IPS-NIHi11 (cell line): ENCODE data around the gene RUNX1.

Experiments
- DNase-seq: peaks from one replicate; pipeline ENCODE4 v3.0.0; 2012; ENCODE audit warnings: mixed read lengths, low spot score

RUNX1 gene

GRCh38 chr21:35048706-35049617 lies at the start of gene RUNX1:
RUNX1 (minus strand) TSS chr21:35049302.
- DNase-seq, result no peak

GRCh38 chr21:35097525-35097924 lies 48.4 kb upstream of the RUNX1 start:
- DNase-seq, result no peak

- DNase-seq, result no peak
Measured at GRCh38 chr21:35096959-35097358, 47.9 kb upstream of the RUNX1 start.

GRCh38 chr21:35095859-35096291 lies 46.8 kb upstream of the RUNX1 start:
- DNase-seq, result no peak

GRCh38 chr21:35093514-35093913 lies 44.4 kb upstream of the RUNX1 start:
- no peak for DNase-seq

GRCh38 chr21:35091496-35091895 lies 42.4 kb upstream of the RUNX1 start:
- DNase-seq, result no peak

- DNase-seq, result no peak
Measured at GRCh38 chr21:35090403-35090802, 41.3 kb upstream of the RUNX1 start.

- DNase-seq, result no peak
Measured at GRCh38 chr21:35088319-35088771, 39.2 kb upstream of the RUNX1 start.

GRCh38 chr21:35086357-35086756 lies 37.3 kb upstream of the RUNX1 start:
- DNase-seq, result no peak

GRCh38 chr21:35084869-35085268 lies 35.8 kb upstream of the RUNX1 start:
- no peak for DNase-seq

- no peak for DNase-seq
Measured at GRCh38 chr21:35083246-35083645, 34.1 kb upstream of the RUNX1 start.

- DNase-seq, result no peak
Measured at GRCh38 chr21:35081861-35082260, 32.8 kb upstream of the RUNX1 start.

- DNase-seq, result no peak
Measured at GRCh38 chr21:35079181-35079580, 30.1 kb upstream of the RUNX1 start.

- no peak for DNase-seq
Measured at GRCh38 chr21:35077975-35078374, 28.9 kb upstream of the RUNX1 start.

GRCh38 chr21:35077466-35077865 lies 28.4 kb upstream of the RUNX1 start:
- no peak for DNase-seq

GRCh38 chr21:35075546-35075945 lies 26.4 kb upstream of the RUNX1 start:
- no peak for DNase-seq

GRCh38 chr21:35072960-35073359 lies 23.9 kb upstream of the RUNX1 start:
- no peak for DNase-seq

- no peak for DNase-seq
Measured at GRCh38 chr21:35072557-35072956, 23.5 kb upstream of the RUNX1 start.

- no peak for DNase-seq
Measured at GRCh38 chr21:35071347-35071746, 22.2 kb upstream of the RUNX1 start.

GRCh38 chr21:35070436-35070835 lies 21.3 kb upstream of the RUNX1 start:
- no peak for DNase-seq

- no peak for DNase-seq
Measured at GRCh38 chr21:35066824-35067223, 17.7 kb upstream of the RUNX1 start.

GRCh38 chr21:35063428-35064172 lies 14.5 kb upstream of the RUNX1 start:
- no peak for DNase-seq

- no peak for DNase-seq
Measured at GRCh38 chr21:35062016-35062415, 12.9 kb upstream of the RUNX1 start.
